Endothelial cell of umbilical vein (primary cell): ENCODE measurements around the gene ATXN1. TPM values are rescaled to one million over a fixed set of nuclear protein-coding genes. Genes with fewer than 3 reads are reported as not detected.
A peak's percentile ranks its signal among the peaks of the same experiment; 100 is the strongest.

Experiments used
- Bru-seq: library from RNA; stranded (reverse); fragments of 400-500 nt; gene quantifications from one replicate; lab custom pipeline; 2021; lab: Mats Ljungman, UMichigan
- BruChase-seq, 2 experiments: library from RNA; stranded (reverse); fragments of 400-500 nt; gene quantifications; one replicate each; lab custom pipeline; 2021; lab: Mats Ljungman, UMichigan
- BruUV-seq: library from RNA; stranded (reverse); fragments of 400-500 nt; replicated peaks from 2 replicates; lab custom pipeline; 2021; lab: Mats Ljungman, UMichigan
- CTCF ChIA-PET: fragments of 300-600, 350-600 bp; sonication (Branson Sonifier 250); formaldehyde crosslinking; loops from one replicate; lab custom pipeline; 2021; ENCODE audit warnings: antibody characterized with exemption, inconsistent platforms; lab: Charles Lee
- POLR2A ChIA-PET: fragments of 300-600, 350-600 bp; sonication (Branson Sonifier 250); formaldehyde crosslinking; loops from one replicate; lab custom pipeline; 2021; ENCODE audit warnings: antibody characterized with exemption, inconsistent platforms; lab: Charles Lee
- DNase-seq: peaks from one replicate; pipeline ENCODE4 v3.0.0-alpha.2; 2011; ENCODE audit warnings: low read depth, low spot score
- FAIRE-seq: peaks from 2 replicates; lab custom pipeline; 2011; peaks lifted over from hg19 to GRCh38; lab: Jason Lieb, UNC
- H2AFZ ChIP-seq: 2 replicates; pipeline ENCODE4 v1.6.0; 2012; ENCODE audit warnings: low read depth, low read length, control low read depth, inconsistent platforms
- H3K27ac ChIP-seq: 2 replicates; pipeline ENCODE4 v1.5.1; 2011; ENCODE audit warnings: low read depth, mild to moderate bottlenecking, control low read depth, low read length, moderate library complexity; ENCODE audit not compliant: insufficient read depth
- H3K27me3 ChIP-seq, 2 experiments: 2 replicates each; pipeline versions ENCODE4 v1.6.0 to v1.6.1; 2011; ENCODE audit warnings: low read length in 2 of 2, mixed read lengths in 1 of 2; ENCODE audit not compliant: control insufficient read depth in 2 of 2, insufficient read depth in 2 of 2
- H3K36me3 ChIP-seq, 2 experiments: 2 replicates in 1 of 2; 3 replicates in 1 of 2; pipeline ENCODE4 v1.5.1; 2011; ENCODE audit warnings: low read length in 2 of 2, mild to moderate bottlenecking in 1 of 2, moderate library complexity in 1 of 2; ENCODE audit not compliant: control insufficient read depth in 2 of 2, insufficient read depth in 2 of 2; ENCODE audit errors: extremely low read depth in 1 of 2
- H3K4me1 ChIP-seq: 3 replicates; pipeline ENCODE4 v1.5.1; 2011; ENCODE audit warnings: mild to moderate bottlenecking, low read length; ENCODE audit not compliant: control insufficient read depth, insufficient read depth; ENCODE audit errors: extremely low read depth
- H3K4me2 ChIP-seq: 2 replicates; pipeline ENCODE4 v1.6.1; 2011; ENCODE audit warnings: low read length, control low read depth, mixed read lengths; ENCODE audit not compliant: insufficient read depth
- H3K4me3 ChIP-seq, 3 experiments: fragments of 200-600 bp in 1 of 3; sonication (generic), shearing (Covaris generic) in 1 of 3; replicated peaks in 1 of 3; 2 replicates each; pipeline ENCODE4 v1.5.1; 2011 to 2016; ENCODE audit warnings: control low read depth in 3 of 3, low read length in 3 of 3, mild to moderate bottlenecking in 2 of 3, inconsistent platforms in 1 of 3, low read depth in 1 of 3, moderate library complexity in 1 of 3; ENCODE audit not compliant: insufficient read depth in 1 of 3
- H3K79me2 ChIP-seq: 2 replicates; pipeline ENCODE4 v1.6.0; 2012; ENCODE audit warnings: low read length, inconsistent platforms; ENCODE audit not compliant: control insufficient read depth, insufficient read depth
- H3K9ac ChIP-seq: replicated peaks from 2 replicates; pipeline ENCODE3; 2011; ENCODE audit warnings: low read length, control low read depth; ENCODE audit not compliant: insufficient read depth; ENCODE audit errors: extremely low read depth
- H3K9me1 ChIP-seq: replicated peaks from 3 replicates; pipeline ENCODE4 v1.6.0; 2011; ENCODE audit warnings: mild to moderate bottlenecking, low read length; ENCODE audit not compliant: control insufficient read depth, insufficient read depth; ENCODE audit errors: extremely low read depth
- H3K9me3 ChIP-seq: replicated peaks from 2 replicates; pipeline ENCODE4 v1.5.1; 2012; ENCODE audit warnings: low read length, inconsistent platforms; ENCODE audit not compliant: control insufficient read depth, insufficient read depth
- H4K20me1 ChIP-seq: replicated peaks from 2 replicates; pipeline ENCODE3; 2011; ENCODE audit warnings: mild to moderate bottlenecking, low read length; ENCODE audit not compliant: control insufficient read depth, insufficient read depth; ENCODE audit errors: extremely low read depth
- CTCF ChIP-seq, 2 donors: IDR thresholded peaks; 1 replicate in 1 of 2; 2 replicates in 1 of 2; pipeline ENCODE4 v1.5.1; 2011; ENCODE audit warnings: low read length in 2 of 2, mild to moderate bottlenecking in 2 of 2, moderate library complexity in 2 of 2, control low read depth in 1 of 2, inconsistent platforms in 1 of 2, low read depth in 1 of 2; ENCODE audit not compliant: insufficient read depth in 1 of 2; ENCODE audit errors: extremely low read depth in 1 of 2
- EZH2 ChIP-seq: IDR thresholded peaks from 2 replicates; pipeline ENCODE4 v1.6.1; 2012; ENCODE audit warnings: borderline replicate concordance, low read depth, mild to moderate bottlenecking, moderate library complexity, low read length, inconsistent platforms; ENCODE audit not compliant: severe bottlenecking
- FOS ChIP-seq: IDR thresholded peaks from 2 replicates; pipeline ENCODE4 v1.6.1; 2011; ENCODE audit warnings: mild to moderate bottlenecking, low read length, moderate library complexity, borderline replicate concordance; ENCODE audit not compliant: insufficient read depth
- GATA2 ChIP-seq: IDR thresholded peaks from 2 replicates; pipeline ENCODE4 v1.7.0; 2011; ENCODE audit warnings: low read depth, mild to moderate bottlenecking, moderate library complexity, mixed read lengths, low read length; ENCODE audit not compliant: insufficient read length, insufficient read depth
- JUN ChIP-seq: IDR thresholded peaks from 2 replicates; pipeline ENCODE4 v1.6.1; 2011; ENCODE audit warnings: borderline replicate concordance, low read depth; ENCODE audit not compliant: insufficient read length, insufficient read depth
- MYC ChIP-seq: IDR thresholded peaks from one replicate; pipeline ENCODE4 v1.6.1; 2011; ENCODE audit warnings: mild to moderate bottlenecking, low read depth, low read length
- POLR2A ChIP-seq: IDR thresholded peaks from 2 replicates; pipeline ENCODE4 v1.6.1; 2012; ENCODE audit warnings: low read depth, mild to moderate bottlenecking, control low read depth, low read length
- POLR2AphosphoS5 ChIP-seq: IDR thresholded peaks from 2 replicates; pipeline ENCODE4 v1.6.1; 2012; ENCODE audit warnings: low read depth, mild to moderate bottlenecking, control low read depth, low read length, moderate library complexity; ENCODE audit not compliant: insufficient read depth
- dilution Hi-C: fragments of 300-500 bp; cut with MboI; formaldehyde crosslinking; loops from one replicate; pipeline ENCODE4 v1.15.0; 2019; ENCODE audit warnings: low sequenced_read_pairs; ENCODE audit not compliant: extremely low pct_ligation_motif_present
- intact Hi-C: fragments of 100-400 bp; cut with micrococcal nuclease; formaldehyde crosslinking; loops from one replicate; pipeline ENCODE4 v1.10.0; 2022
- long read RNA-seq: library from polyadenylated mRNA; stranded (forward); transcript quantifications from one replicate; pipeline ENCODE4 v2.0.0, GENCODE V29; 2021
- polyA minus RNA-seq, 3 experiments: library from RNA; depleted of rRNA, polyadenylated mRNA; stranded (reverse); fragments of >200 nt; gene quantifications; 1 replicate in 1 of 3; 2 replicates in 2 of 3; pipeline ENCODE4 v1.2.3, GENCODE V29; 2011
- polyA plus RNA-seq, 4 experiments: library from polyadenylated mRNA; depleted of rRNA in 3 of 4; stranded (reverse) in 3 of 4; unstranded in 1 of 4; fragments of >200 nt; gene quantifications; 2 replicates each; pipeline versions ENCODE4 v1.2.1 to v1.2.3, GENCODE V29; 2011 to 2012; ENCODE audit warnings: missing spikeins in 1 of 4
- total RNA-seq: library from RNA; stranded (reverse); gene quantifications from 2 replicates; pipeline ENCODE4 v1.2.3, GENCODE V29; 2021
- TF ChIP-seq, protein P1 (sequence below): IDR thresholded peaks from 2 replicates; pipeline ENCODE4 v1.6.1; 2011; ENCODE audit not compliant: insufficient read depth, insufficient read length

Gene ATXN1
- total RNA-seq (33.0 and 34.1 TPM in 2 replicates), polyA plus RNA-seq (16.4 and 23.3 TPM in 2 replicates), polyA minus RNA-seq (70.2 and 70.9 TPM in 2 replicates), Bru-seq, nascent RNA (percentile 79 among the genes with signal in this experiment), BruChase-seq, experiment 1, labeled RNA remaining after a 6-hour chase (percentile 64 among the genes with signal in this experiment), BruChase-seq, experiment 2, labeled RNA remaining after a 2-hour chase (percentile 72 among the genes with signal in this experiment)
- polyA plus RNA-seq (2011; cell fraction: cytosol; rRNA removed) = 9.0 and 9.5 TPM in 2 replicates
- 23.7 and 25.8 TPM in 2 replicates for polyA plus RNA-seq (2011; cell fraction: nucleus; rRNA removed)
- polyA plus RNA-seq (2012) = 8.1 and 10.2 TPM in 2 replicates
- polyA minus RNA-seq (2011; cell fraction: cytosol; rRNA and poly(A)+ RNA removed) = 4.3 TPM
- 90.2 and 138 TPM in 2 replicates for polyA minus RNA-seq (2011; cell fraction: nucleus; rRNA and poly(A)+ RNA removed)
- long read RNA-seq, partial matches to known transcripts = 0 of 11 reads
- long read RNA-seq, other reads (novel, unspliced or antisense) = 9 of 11 reads

DNA sequence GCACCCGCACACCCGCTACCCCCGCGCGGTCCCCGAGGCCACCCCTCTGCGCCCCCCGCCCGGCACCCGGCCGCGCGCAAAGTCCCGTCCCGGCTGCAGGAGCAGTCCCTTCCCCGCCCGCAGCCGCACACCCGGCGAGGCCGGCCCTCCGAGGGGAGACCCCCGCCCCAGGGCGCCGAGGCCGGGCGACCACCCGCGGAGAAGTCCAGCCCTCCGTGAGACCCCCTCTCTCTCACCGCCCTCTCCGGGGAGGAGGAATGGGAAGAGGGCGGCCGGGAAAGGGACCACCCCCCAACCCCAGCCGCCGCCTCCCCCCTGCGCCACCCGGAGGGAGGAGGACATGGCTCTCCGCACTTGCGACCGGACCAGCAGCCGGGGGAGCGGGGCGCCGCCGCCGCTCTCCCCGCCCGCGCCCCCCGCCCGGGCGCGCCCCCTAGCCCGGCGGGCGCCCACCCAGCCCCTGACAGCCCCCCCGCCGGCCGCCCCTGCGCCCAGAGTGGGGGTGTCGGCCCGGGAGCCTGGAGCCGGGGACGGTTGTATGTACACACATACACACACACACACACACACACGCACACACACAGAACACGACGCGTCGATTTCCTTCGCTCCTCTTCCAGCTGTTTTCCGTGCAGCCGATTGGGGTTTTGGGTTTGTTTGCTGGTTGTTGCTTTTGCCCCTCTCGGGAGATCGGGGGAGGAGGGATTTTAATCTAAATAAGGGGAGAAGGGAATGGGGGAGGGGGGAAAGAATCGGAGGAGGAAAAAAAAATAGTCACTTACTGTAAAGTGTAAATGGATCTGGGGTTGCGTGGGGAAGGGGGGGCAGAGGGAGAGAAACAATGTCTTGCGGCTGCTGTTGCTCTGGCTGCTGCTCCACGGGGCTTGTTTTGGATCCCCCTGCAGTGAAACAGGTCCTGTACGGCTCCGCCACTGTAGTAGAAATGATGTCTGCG lies at the start of gene ATXN1:
Gene ATXN1 (minus strand): TSS at position 945 of the 955 bp plus-strand sequence.
- dilution Hi-C loops = no loop called here
- DNase-seq = peak; percentile 69
- Histone ChIP-seq H3K79me2 (peaks cover 7% of the 10 kb centered on the region), H3K9ac (peak within 1 kb of the TSS; percentile 88), H3K9me1 (no peaks in the 10 kb centered on the region), H3K27ac (peak within 1 kb of the TSS; percentile 88), H3K27me3 (no peaks in the 10 kb centered on the region), H3K9me3 (no peaks in the 10 kb centered on the region), H3K36me3 (no peaks in the 10 kb centered on the region), H3K4me3 (peak within 1 kb of the TSS; percentile 76 to 92 (median 78)), H4K20me1 (no peaks in the 10 kb centered on the region), H2AFZ (peak within 1 kb of the TSS; percentile 84), H3K4me2 (peak within 1 kb of the TSS; percentile 95), H3K4me1 (peaks cover 36% of the 10 kb centered on the region)
- peak; percentile 55 for FAIRE-seq
- ChIA-PET CTCF (interaction anchor here (0.6 to 5.0 kb wide), 34 partner anchors 9 to 427 kb away, joined by 3 to 234 read pairs (median 6); no protein-coding TSS in a partner anchor), POLR2A (interaction anchor here (0.5 to 1.5 kb wide), 6 partner anchors 42 to 545 kb away, joined by 3 to 6 read pairs (median 3); no protein-coding TSS in a partner anchor)
- TSS peak; percentile 24 for BruUV-seq
- intact Hi-C loops = loop anchor here (1.0 to 2.0 kb wide), 8 partner anchors 23 to 522 kb away; partner anchors contain the start of gene GMPR
- TF ChIP-seq POLR2A = no peak
- TF ChIP-seq POLR2AphosphoS5 = peak; percentile 7

GRCh38 chr6:16810411-16810810 lies 49.2 kb upstream of the ATXN1 start:
- Histone ChIP-seq H3K27me3 (peaks cover 0 to 3% of the 10 kb centered on the region in 2 experiments), H3K4me3 (no peak overlapping the region), H3K9ac (no peak overlapping the region), H3K36me3 (no peaks in the 10 kb centered on the region), H2AFZ (no peak overlapping the region), H3K9me3 (no peaks in the 10 kb centered on the region), H3K79me2 (no peaks in the 10 kb centered on the region), H3K27ac (no peak overlapping the region), H3K4me2 (no peak overlapping the region), H4K20me1 (no peaks in the 10 kb centered on the region), H3K9me1 (no peaks in the 10 kb centered on the region), H3K4me1 (no peaks in the 10 kb centered on the region)
- dilution Hi-C loops (no loop called here), intact Hi-C loops (no loop called here)
- no peak for FAIRE-seq
- POLR2A ChIA-PET = no interaction called here
- TF ChIP-seq EZH2 (no peak), POLR2AphosphoS5 (no peak), CTCF (IDR thresholded peaks at IDR 0.05; ENCODE audit: extremely low read depth in 1 of 2, insufficient read depth in 1 of 2, low read depth in 1 of 2, low read length in 2 of 2) (no peak), GATA2 (no peak), POLR2A (no peak), MYC (no peak), FOS (no peak), JUN (no peak)
- TF ChIP-seq, protein P1, sequence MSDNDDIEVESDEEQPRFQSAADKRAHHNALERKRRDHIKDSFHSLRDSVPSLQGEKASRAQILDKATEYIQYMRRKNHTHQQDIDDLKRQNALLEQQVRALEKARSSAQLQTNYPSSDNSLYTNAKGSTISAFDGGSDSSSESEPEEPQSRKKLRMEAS = no peak
- CTCF ChIA-PET = no interaction called here
- DNase-seq = no peak
- no TSS peak for BruUV-seq
